Measurements from ENCODE around the gene CCDC57. TPM values are rescaled to one million over a fixed set of nuclear protein-coding genes. Genes with fewer than 3 reads are reported as not detected.

Gene CCDC57
- total RNA-seq, 1 experiment from 2014 or later = 140 TPM

GRCh38 chr17:82218349-82219075, 5.9 kb upstream of the CCDC57 start:
- Histone ChIP-seq H3F3A (ENCODE audit: insufficient read depth, low read depth) (peaks cover 30% of the 10 kb centered on the region), H4K20me1 (ENCODE audit: insufficient read depth) (no peaks in the 10 kb centered on the region), H3K9me2 (ENCODE audit: insufficient read depth) (no peaks in the 10 kb centered on the region), H3K4me1 (replicated peaks; ENCODE audit: insufficient read depth) (peaks cover 33% of the 10 kb centered on the region), H3K4me2 (no peak overlapping the region), H2AFZ (no peak overlapping the region), H3K79me2 (ENCODE audit: low read depth) (no peaks in the 10 kb centered on the region), H3K27ac (peak overlapping the region; percentile 92; the same call in 1 of the 2 replicates), H3K4me3 (no peak overlapping the region), H3K36me3 (ENCODE audit: low read depth) (no peaks in the 10 kb centered on the region), H3K27me3 (ENCODE audit: insufficient read depth, low read depth) (no peaks in the 10 kb centered on the region), H3K9me3 (ENCODE audit: insufficient read depth, low read depth) (no peaks in the 10 kb centered on the region)
- TF ChIP-seq EZH2 (IDR thresholded peaks at IDR 0.05; ENCODE audit: low read depth) (no peak), CTCF (conservative IDR thresholded peaks at IDR 0.05) (no peak)
- ChIA-PET CTCF (no interaction called here), POLR2A (ENCODE audit: unreplicated experiment) (no interaction called here)
- intact Hi-C loops (cut with micrococcal nuclease; ENCODE audit: unreplicated experiment) = no loop called here
- no TSS peak for BruUV-seq (replicated peaks)
- DNase-seq = no peak

GRCh38 chr17:82217530-82218204, 5.0 kb upstream of the CCDC57 start:
- DNase-seq = peak; percentile 75 to 79
- peaks cover 33% of the 10 kb centered on the region for H3K4me1 ChIP-seq (replicated peaks; ENCODE audit: insufficient read depth)
- H3K27ac ChIP-seq = peak overlapping the region; percentile 92
- no peaks in the 10 kb centered on the region for H4K20me1 ChIP-seq (ENCODE audit: insufficient read depth)
- POLR2A ChIA-PET (ENCODE audit: unreplicated experiment) = no interaction called here
- H3K9me3 ChIP-seq (ENCODE audit: insufficient read depth, low read depth) = no peaks in the 10 kb centered on the region
- no TSS peak for BruUV-seq (replicated peaks)
- CTCF ChIA-PET = no interaction called here
- H3K4me3 ChIP-seq = peak overlapping the region; percentile 11; the same call in 1 of the 2 replicates
- no peaks in the 10 kb centered on the region for H3K36me3 ChIP-seq (ENCODE audit: low read depth)
- H2AFZ ChIP-seq = no peak overlapping the region
- H3F3A ChIP-seq (ENCODE audit: insufficient read depth, low read depth) = peaks cover 30% of the 10 kb centered on the region
- intact Hi-C loops (cut with micrococcal nuclease; ENCODE audit: unreplicated experiment) = loop anchor here (2.0 kb wide), 1 partner anchor 13 kb away; no protein-coding TSS in a partner anchor
- H3K79me2 ChIP-seq (ENCODE audit: low read depth) = no peaks in the 10 kb centered on the region
- no peak for TF ChIP-seq CTCF (conservative IDR thresholded peaks at IDR 0.05)
- TF ChIP-seq EZH2 (IDR thresholded peaks at IDR 0.05; ENCODE audit: low read depth) = no peak
- no peaks in the 10 kb centered on the region for H3K9me2 ChIP-seq (ENCODE audit: insufficient read depth)
- H3K4me2 ChIP-seq = peak overlapping the region; percentile 63
- no peaks in the 10 kb centered on the region for H3K27me3 ChIP-seq (ENCODE audit: insufficient read depth, low read depth)

GRCh38 chr17:82217120-82217529, 4.5 kb upstream of the CCDC57 start:
- no peaks in the 10 kb centered on the region for H3K27me3 ChIP-seq (ENCODE audit: insufficient read depth, low read depth)
- no peak for TF ChIP-seq EZH2 (IDR thresholded peaks at IDR 0.05; ENCODE audit: low read depth)
- TF ChIP-seq CTCF (conservative IDR thresholded peaks at IDR 0.05) = no peak

More at GRCh38 chr17:82217120-82217529, 4.5 kb upstream of the CCDC57 start:
- Histone ChIP-seq H3F3A (ENCODE audit: insufficient read depth, low read depth) (peaks cover 30% of the 10 kb centered on the region), H3K27ac (peak overlapping the region; percentile 92), H3K4me2 (peak overlapping the region; percentile 63), H3K36me3 (ENCODE audit: low read depth) (no peaks in the 10 kb centered on the region), H3K4me3 (peak overlapping the region; percentile 11; the same call in 1 of the 2 replicates), H3K9me2 (ENCODE audit: insufficient read depth) (no peaks in the 10 kb centered on the region), H3K9me3 (ENCODE audit: insufficient read depth, low read depth) (no peaks in the 10 kb centered on the region), H3K79me2 (ENCODE audit: low read depth) (no peaks in the 10 kb centered on the region), H4K20me1 (ENCODE audit: insufficient read depth) (no peaks in the 10 kb centered on the region), H2AFZ (no peak overlapping the region), H3K4me1 (replicated peaks; ENCODE audit: insufficient read depth) (peaks cover 33% of the 10 kb centered on the region)
- BruUV-seq (replicated peaks) = TSS peak; percentile 68
- intact Hi-C loops (cut with micrococcal nuclease; ENCODE audit: unreplicated experiment) = loop anchor here (2.0 kb wide), 1 partner anchor 14 kb away; no protein-coding TSS in a partner anchor
- ChIA-PET CTCF (no interaction called here), POLR2A (ENCODE audit: unreplicated experiment) (no interaction called here)
- DNase-seq = no peak

Measured in PC-9 (cell line).